ENCODE results near the gene SLC23A2. TPM values are rescaled to one million over a fixed set of nuclear protein-coding genes. Genes with fewer than 3 reads are reported as not detected.

Gene SLC23A2
- total RNA-seq, 1 donor from 2014 or later = 28.5 TPM

DNA sequence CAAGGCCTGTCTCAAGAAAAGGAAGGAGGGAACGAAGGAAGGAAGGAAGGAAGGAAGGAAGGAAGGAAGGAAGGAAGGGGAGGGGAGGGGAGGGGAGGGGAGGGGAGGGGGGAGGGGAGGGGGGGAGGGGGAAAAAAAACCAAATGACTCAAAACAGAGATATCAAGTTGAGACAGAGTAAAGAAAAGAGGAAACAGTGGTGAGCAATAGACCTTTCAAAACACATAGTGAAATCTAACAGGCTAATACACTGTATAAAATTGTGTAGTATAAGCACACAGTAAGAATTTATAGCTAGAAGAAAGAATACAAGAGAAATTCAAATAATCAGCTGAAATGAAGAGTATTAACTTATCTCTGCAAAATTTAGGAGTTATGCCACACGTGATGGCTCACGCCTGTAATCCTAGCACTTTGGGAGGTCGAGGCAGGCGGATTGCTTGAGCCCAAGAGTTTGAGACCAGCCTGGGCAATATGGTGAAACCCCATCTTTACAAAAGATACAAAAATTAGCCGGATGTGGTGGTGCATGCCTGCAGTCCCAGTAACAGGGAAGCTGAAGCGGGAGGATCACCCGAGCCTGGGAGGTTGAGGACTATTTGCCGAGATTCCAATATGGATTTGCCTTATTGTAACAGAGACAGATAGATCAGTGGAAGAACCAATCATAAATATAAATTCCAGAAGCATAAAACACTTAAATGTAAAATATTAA lies 156.4 kb downstream of the SLC23A2 start:
- intact Hi-C loops (cut with micrococcal nuclease) = no loop called here
- H3K27me3 Mint-ChIP-seq (ENCODE audit: insufficient read depth) = peaks cover 15% of the 10 kb centered on the region
- no peak overlapping the region for H3K4me3 Mint-ChIP-seq
- no peaks in the 10 kb centered on the region for H3K36me3 Mint-ChIP-seq (ENCODE audit: low read depth)
- no peaks in the 10 kb centered on the region for H3K9me3 Mint-ChIP-seq
- no peak overlapping the region for H3K27ac Mint-ChIP-seq
- H3K4me1 Mint-ChIP-seq (ENCODE audit: low read depth) = peaks cover 7% of the 10 kb centered on the region
- no peak for DNase-seq (ENCODE audit: low spot score)

- no peaks in the 10 kb centered on the region for H3K36me3 Mint-ChIP-seq (ENCODE audit: low read depth)
- H3K27ac Mint-ChIP-seq = no peak overlapping the region
- peaks cover 7% of the 10 kb centered on the region for H3K4me1 Mint-ChIP-seq (ENCODE audit: low read depth)
- DNase-seq (ENCODE audit: low spot score) = no peak
- intact Hi-C loops (cut with micrococcal nuclease) = no loop called here
- H3K9me3 Mint-ChIP-seq = no peaks in the 10 kb centered on the region
- H3K27me3 Mint-ChIP-seq (ENCODE audit: insufficient read depth) = peaks cover 19% of the 10 kb centered on the region
- no peak overlapping the region for H3K4me3 Mint-ChIP-seq
Observed at GRCh38 chr20:4844325-4844724, 157.0 kb downstream of the SLC23A2 start.

DNA sequence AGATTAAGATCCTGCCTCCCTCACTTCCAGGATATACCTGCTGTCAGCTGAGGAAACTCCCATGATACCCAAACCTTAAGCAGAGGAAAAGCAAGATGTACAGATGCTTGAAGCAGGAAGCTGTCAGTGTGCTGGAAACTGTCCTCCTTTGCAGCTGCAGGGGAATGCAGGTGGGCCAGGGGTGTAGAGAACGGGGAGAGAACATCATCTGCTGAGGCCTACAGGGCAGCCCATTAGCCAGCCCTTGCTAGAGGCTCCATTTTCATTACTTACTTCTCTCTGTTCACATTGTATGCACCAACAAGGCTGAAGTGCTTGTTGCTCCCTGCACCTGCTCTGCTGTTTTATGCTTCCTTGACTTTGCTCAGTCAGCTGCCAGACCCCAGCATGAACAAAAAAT lies 160.5 kb downstream of the SLC23A2 start:
- DNase-seq (ENCODE audit: low spot score) = no peak
- Mint-ChIP-seq H3K4me1 (ENCODE audit: low read depth) (peaks cover 7% of the 10 kb centered on the region), H3K4me3 (no peak overlapping the region), H3K36me3 (ENCODE audit: low read depth) (no peaks in the 10 kb centered on the region), H3K27ac (no peak overlapping the region), H3K27me3 (ENCODE audit: insufficient read depth) (peaks cover 28% of the 10 kb centered on the region), H3K9me3 (no peaks in the 10 kb centered on the region)
- intact Hi-C loops (cut with micrococcal nuclease) = no loop called here

GRCh38 chr20:4838526-4838925 lies 162.8 kb downstream of the SLC23A2 start:
- Mint-ChIP-seq H3K27ac (no peak overlapping the region), H3K27me3 (ENCODE audit: insufficient read depth) (peaks cover 27% of the 10 kb centered on the region), H3K4me1 (ENCODE audit: low read depth) (no peaks in the 10 kb centered on the region), H3K4me3 (no peak overlapping the region), H3K9me3 (no peaks in the 10 kb centered on the region), H3K36me3 (ENCODE audit: low read depth) (no peaks in the 10 kb centered on the region)
- intact Hi-C loops (cut with micrococcal nuclease) = no loop called here
- DNase-seq (ENCODE audit: low spot score) = no peak

GRCh38 chr20:4837760-4838159 lies 163.6 kb downstream of the SLC23A2 start:
- no peaks in the 10 kb centered on the region for H3K4me1 Mint-ChIP-seq (ENCODE audit: low read depth)
- no peak for DNase-seq (ENCODE audit: low spot score)
- H3K36me3 Mint-ChIP-seq (ENCODE audit: low read depth) = no peaks in the 10 kb centered on the region
- H3K27ac Mint-ChIP-seq = no peak overlapping the region
- intact Hi-C loops (cut with micrococcal nuclease) = no loop called here
- H3K4me3 Mint-ChIP-seq = no peak overlapping the region
- H3K27me3 Mint-ChIP-seq (ENCODE audit: insufficient read depth) = peaks cover 28% of the 10 kb centered on the region
- H3K9me3 Mint-ChIP-seq = no peaks in the 10 kb centered on the region

GRCh38 chr20:4836935-4837334 lies 164.4 kb downstream of the SLC23A2 start:
- no peaks in the 10 kb centered on the region for H3K4me1 Mint-ChIP-seq (ENCODE audit: low read depth)
- no peak overlapping the region for H3K4me3 Mint-ChIP-seq
- no peak for DNase-seq (ENCODE audit: low spot score)
- peaks cover 29% of the 10 kb centered on the region for H3K27me3 Mint-ChIP-seq (ENCODE audit: insufficient read depth)
- H3K27ac Mint-ChIP-seq = no peak overlapping the region
- no peaks in the 10 kb centered on the region for H3K9me3 Mint-ChIP-seq
- H3K36me3 Mint-ChIP-seq (ENCODE audit: low read depth) = no peaks in the 10 kb centered on the region
- intact Hi-C loops (cut with micrococcal nuclease) = no loop called here

GRCh38 chr20:4836473-4836872 lies 164.8 kb downstream of the SLC23A2 start:
- no peak for DNase-seq (ENCODE audit: low spot score)
- Mint-ChIP-seq H3K27me3 (ENCODE audit: insufficient read depth) (peaks cover 29% of the 10 kb centered on the region), H3K4me1 (ENCODE audit: low read depth) (no peaks in the 10 kb centered on the region), H3K9me3 (no peaks in the 10 kb centered on the region), H3K4me3 (no peak overlapping the region), H3K27ac (no peak overlapping the region), H3K36me3 (ENCODE audit: low read depth) (no peaks in the 10 kb centered on the region)
- intact Hi-C loops (cut with micrococcal nuclease) = no loop called here

- Mint-ChIP-seq H3K4me3 (no peak overlapping the region), H3K27ac (no peak overlapping the region), H3K4me1 (ENCODE audit: low read depth) (no peaks in the 10 kb centered on the region), H3K9me3 (no peaks in the 10 kb centered on the region), H3K27me3 (ENCODE audit: insufficient read depth) (peaks cover 26% of the 10 kb centered on the region), H3K36me3 (ENCODE audit: low read depth) (no peaks in the 10 kb centered on the region)
- DNase-seq (ENCODE audit: low spot score) = no peak
- intact Hi-C loops (cut with micrococcal nuclease) = no loop called here
Observed at GRCh38 chr20:4835244-4836177, 165.8 kb downstream of the SLC23A2 start.

DNA sequence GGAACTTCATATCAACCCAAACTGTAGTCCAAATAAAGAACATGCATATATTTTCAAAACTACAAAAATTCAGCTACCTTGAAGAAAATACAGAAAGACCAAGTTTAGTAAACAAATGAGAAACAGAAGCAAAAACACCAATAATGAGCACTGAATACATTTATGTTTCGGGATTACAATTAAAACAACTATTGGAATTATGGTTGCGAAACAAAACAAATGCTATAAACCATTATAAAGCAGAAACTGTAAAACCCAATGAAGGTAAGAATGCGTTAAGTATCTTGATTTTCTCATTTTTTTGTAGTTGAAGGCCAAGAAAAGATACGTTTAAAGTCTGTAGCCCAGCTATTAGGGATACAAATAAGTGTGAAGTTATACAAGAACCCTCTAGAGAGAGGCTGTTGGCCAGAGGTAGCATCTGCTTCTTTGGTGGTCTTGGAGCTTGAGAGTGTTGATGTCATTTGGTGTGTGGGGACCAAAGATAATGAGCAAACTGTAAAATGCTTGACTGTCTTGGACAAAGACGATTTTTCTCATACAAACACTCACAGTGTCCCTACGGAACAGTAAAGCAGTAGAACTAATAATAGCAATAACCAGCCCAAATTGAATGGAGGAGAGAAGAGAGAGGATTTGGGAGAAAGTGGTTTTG lies 168.1 kb downstream of the SLC23A2 start:
- Mint-ChIP-seq H3K36me3 (ENCODE audit: low read depth) (no peaks in the 10 kb centered on the region), H3K27me3 (ENCODE audit: insufficient read depth) (peaks cover 16% of the 10 kb centered on the region), H3K4me1 (ENCODE audit: low read depth) (no peaks in the 10 kb centered on the region), H3K9me3 (no peaks in the 10 kb centered on the region), H3K4me3 (no peak overlapping the region), H3K27ac (no peak overlapping the region)
- no peak for DNase-seq (ENCODE audit: low spot score)
- intact Hi-C loops (cut with micrococcal nuclease) = no loop called here

DNA sequence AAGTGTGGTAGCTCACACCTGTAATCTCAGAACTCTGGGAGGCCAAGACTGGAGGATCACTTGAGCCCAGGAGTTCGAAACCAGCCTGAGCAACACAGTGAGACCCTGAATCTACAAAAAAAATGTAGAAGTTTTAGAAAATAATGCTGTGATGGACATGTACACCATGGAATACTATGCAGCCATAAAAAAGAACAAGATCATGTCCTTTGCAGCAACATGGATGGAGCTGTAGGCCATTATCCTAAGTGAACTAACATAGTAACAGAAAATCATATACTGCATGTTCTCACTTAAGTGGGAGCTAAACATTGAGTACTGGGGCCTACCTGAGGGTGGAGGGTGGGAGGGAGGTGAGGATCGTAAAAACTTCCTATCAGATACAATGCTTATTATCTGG lies 168.8 kb downstream of the SLC23A2 start:
- no peak overlapping the region for H3K27ac Mint-ChIP-seq
- H3K9me3 Mint-ChIP-seq = no peaks in the 10 kb centered on the region
- H3K4me3 Mint-ChIP-seq = no peak overlapping the region
- H3K36me3 Mint-ChIP-seq (ENCODE audit: low read depth) = no peaks in the 10 kb centered on the region
- no peak for DNase-seq (ENCODE audit: low spot score)
- peaks cover 13% of the 10 kb centered on the region for H3K27me3 Mint-ChIP-seq (ENCODE audit: insufficient read depth)
- H3K4me1 Mint-ChIP-seq (ENCODE audit: low read depth) = no peaks in the 10 kb centered on the region
- intact Hi-C loops (cut with micrococcal nuclease) = no loop called here

GRCh38 chr20:4830696-4831095 lies 170.6 kb downstream of the SLC23A2 start:
- intact Hi-C loops (cut with micrococcal nuclease) = no loop called here
- H3K9me3 Mint-ChIP-seq = no peaks in the 10 kb centered on the region
- peaks cover 8% of the 10 kb centered on the region for H3K27me3 Mint-ChIP-seq (ENCODE audit: insufficient read depth)
- no peaks in the 10 kb centered on the region for H3K4me1 Mint-ChIP-seq (ENCODE audit: low read depth)
- no peaks in the 10 kb centered on the region for H3K36me3 Mint-ChIP-seq (ENCODE audit: low read depth)
- H3K4me3 Mint-ChIP-seq = no peak overlapping the region
- DNase-seq (ENCODE audit: low spot score) = no peak
- H3K27ac Mint-ChIP-seq = no peak overlapping the region

GRCh38 chr20:4830259-4830658 lies 171.1 kb downstream of the SLC23A2 start:
- intact Hi-C loops (cut with micrococcal nuclease) = no loop called here
- no peaks in the 10 kb centered on the region for H3K4me1 Mint-ChIP-seq (ENCODE audit: low read depth)
- H3K27ac Mint-ChIP-seq = no peak overlapping the region
- H3K27me3 Mint-ChIP-seq (ENCODE audit: insufficient read depth) = peaks cover 8% of the 10 kb centered on the region
- no peak for DNase-seq (ENCODE audit: low spot score)
- H3K4me3 Mint-ChIP-seq = no peak overlapping the region
- no peaks in the 10 kb centered on the region for H3K36me3 Mint-ChIP-seq (ENCODE audit: low read depth)
- H3K9me3 Mint-ChIP-seq = no peaks in the 10 kb centered on the region
